Activated CD4-positive, alpha-beta T cell treated with anti-CD3 and anti-CD28 coated beads for 24 hours (primary cell): ENCODE results near the gene KIF17.

Experiments
- DNase-seq, 2 donors: peaks; one replicate each; pipeline ENCODE4 v3.0.0-alpha.2; 2020; ENCODE audit warnings: low read depth in 2 of 2

KIF17 gene

DNA sequence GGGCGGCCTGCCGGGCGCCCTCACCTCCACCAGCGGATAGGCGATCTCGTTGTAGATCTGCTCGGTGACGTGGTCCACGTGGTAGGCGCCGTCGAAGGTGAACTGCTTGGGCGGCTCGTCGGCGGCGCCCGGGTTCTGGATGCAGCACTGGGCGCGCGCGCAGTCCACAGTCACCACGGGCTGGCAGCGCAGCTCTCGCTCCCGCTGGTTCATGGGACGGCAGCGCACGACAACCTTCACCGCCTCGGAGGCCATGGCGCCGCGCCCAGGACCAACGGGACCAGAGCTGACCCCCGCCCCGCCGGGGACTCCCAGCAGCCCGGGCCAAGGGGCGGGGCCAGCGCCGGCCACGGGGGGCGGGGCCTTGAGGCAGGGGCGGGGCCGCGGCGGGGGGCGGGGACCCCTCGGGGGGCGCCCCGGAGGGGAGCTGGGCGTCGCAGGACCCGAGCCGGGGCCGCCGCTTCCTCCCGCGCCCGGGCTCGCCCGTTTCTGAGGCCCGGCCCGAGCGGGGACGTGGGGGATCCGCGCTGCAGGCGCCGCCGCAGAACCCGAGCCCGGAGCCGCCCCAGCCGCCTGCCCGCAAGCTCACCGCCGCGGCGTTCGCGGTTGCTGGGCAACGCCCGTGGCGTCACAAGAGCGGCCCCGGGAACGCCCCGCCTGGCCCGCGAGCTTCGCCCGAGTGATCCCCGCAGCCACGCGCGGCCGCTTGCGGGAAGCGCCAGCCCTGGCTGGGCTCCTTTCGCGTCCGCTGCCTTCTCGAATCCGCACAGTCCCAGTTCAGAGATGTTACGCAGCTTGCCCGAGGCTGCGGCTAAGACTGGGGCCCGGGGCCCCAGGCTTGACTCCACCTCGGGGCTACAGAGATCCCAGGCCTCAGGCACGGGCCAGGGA is at the start of gene KIF17:
Gene KIF17, minus strand, starts transcription at position 556 of the 891 bp plus-strand sequence. Its CDS starts 301 bp downstream, at position 255.
- peak in 1 of 2 donors; percentile 45 for DNase-seq

DNA sequence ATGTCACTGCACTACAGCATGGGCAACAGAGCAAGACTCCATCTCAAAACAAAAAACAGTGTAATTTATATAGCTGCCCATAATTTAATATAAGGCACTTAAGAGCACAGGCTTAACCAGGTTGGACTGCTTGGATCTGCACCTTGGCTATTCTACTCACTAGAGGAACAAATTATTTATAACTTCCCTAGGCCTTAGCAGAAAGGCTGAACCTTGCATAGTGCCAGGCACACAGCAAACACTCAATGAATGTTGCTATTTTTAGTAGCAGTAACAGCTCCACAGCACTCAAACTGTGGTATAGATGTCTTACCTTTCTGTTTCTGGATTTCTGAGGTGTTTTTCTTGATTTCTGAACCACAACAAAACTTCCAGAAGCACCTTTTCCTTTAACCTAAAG is 49.5 kb upstream of the KIF17 start:
- DNase-seq, result no peak

DNA sequence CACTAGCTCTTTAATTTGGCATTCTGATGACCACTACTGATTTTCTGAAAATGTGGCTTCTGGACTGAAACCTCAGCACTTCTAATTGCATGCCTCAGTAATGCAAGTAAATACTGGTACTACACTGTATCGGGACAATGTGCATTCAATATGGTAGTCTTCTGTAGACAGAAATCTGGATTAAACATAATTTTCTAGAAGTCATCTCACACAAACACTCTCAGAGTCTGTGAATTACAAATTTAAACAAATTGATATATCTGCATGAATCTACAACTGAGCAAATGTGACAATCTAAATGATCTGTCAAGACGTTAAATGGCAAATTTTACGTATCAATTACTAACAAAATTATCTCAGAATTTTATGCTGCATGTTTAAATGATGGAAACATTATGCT is 45.6 kb upstream of the KIF17 start:
- no peak for DNase-seq

DNA sequence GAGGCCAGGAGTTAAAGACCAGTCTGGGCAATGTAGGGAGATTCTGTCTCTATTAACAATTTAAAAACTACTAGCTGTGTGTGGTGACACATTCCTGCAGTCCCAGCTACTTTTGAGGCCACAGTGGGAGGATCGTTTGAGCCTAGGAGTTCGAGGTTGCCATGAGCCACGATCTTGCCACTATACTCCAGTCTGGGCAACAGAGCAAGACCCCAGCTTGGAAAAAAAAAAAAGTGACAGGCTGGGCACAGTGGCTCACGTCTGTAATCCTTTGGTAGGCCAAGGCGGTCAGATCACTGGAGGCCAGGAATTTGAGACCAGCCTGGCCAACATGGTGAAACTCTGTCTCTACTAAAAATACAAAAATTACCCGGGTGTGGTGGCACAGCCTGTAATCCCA is 42.5 kb upstream of the KIF17 start:
- no peak for DNase-seq

DNA sequence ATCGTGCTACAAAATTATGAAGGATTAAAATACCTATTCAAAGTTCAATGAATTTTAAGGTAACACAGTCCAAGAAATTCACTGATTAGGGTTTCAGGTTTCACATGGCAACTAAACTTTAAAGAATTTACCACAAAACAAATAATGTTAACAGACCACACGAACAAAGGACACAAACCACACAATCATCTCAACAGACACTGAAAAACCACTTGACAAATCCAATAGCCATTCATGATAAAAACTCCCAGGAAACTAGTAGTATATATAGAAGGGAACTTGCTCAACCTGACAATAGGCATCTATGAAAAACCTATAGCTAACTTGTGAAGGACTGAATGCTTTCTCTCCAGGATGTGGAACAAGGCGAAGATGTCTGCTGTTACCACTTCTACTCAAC is 35.8 kb upstream of the KIF17 start:
- no peak for DNase-seq

DNA sequence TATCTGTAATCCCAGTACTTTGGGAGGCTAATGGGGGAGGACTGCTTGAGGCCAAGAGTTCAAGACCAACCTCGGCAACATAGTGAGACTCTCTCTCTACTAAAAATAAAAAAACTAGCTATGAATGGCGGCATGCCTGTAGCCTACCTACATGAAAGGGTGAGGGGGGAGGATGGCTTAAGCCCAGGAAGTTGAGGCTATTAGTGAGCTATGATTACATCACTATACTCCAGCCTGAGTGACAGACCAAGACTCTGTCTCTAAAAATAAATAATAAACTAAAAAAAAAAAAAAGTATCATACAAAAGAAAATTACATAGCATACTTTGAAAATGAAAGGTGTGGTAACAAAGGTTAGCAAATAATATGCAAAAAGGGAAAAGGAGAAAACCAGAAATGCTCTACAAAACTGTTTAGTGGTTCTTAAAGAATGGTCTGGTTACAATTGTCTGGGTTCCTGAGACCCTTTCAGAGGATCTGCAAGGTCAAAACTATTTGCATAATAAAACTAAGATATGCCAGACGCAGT is 33.7 kb upstream of the KIF17 start:
- DNase-seq, result no peak

DNA sequence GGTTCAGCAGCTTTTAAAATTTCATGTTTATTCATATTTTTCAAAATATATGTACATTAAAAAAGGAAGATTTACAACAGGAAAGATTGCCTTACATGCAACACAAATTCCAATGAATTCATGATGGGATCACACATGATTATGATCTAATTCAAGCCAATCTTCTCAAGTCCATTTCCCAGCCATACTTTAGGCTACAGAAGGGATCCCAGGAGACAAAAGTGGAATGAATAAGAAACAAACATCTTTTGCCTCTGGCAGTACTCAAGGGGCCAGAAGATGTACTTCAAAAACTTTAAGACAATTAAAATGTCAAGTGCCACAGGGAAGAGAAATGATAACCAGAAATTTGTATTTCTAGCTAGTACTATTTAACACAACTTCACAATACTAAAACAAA is 24.9 kb upstream of the KIF17 start:
- no peak for DNase-seq

DNA sequence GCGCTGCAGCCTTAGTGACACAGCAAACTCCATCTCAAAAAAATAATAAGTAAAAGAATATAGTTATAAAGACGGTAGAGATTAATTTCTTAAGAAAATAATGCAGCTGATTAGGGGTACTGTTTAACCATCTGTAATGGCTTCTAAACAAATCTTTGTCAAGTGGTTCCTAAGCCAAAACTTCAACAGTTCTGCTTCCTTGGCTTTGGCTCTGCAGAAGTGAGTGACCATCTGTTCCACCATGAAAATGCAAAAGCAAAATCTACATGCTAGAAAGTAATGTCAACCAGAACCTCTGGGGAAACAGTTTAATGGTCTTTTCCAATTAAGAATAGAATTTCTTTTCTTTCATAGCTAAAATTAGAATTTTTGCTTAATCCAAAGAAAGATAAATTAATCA is 23.0 kb upstream of the KIF17 start:
- no peak for DNase-seq

DNA sequence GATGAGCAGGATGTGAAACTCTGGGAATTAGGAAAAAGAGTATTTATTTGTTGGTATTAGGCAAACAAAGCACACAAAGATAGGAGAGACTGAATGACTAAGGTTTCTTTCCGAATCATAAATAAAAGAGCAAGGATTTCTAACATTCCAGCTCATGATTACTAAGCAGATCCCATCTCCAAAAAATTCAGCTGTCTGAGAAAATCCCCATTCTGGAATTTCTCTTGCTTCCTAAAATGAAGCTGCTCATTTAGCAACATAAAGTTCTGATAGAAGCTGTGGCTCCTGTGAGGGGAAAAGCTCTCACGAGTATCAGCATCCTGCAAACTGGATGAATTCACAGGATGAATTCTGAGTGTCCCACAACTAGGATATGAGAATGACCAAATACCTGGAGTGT is 21.4 kb upstream of the KIF17 start:
- no peak for DNase-seq

DNA sequence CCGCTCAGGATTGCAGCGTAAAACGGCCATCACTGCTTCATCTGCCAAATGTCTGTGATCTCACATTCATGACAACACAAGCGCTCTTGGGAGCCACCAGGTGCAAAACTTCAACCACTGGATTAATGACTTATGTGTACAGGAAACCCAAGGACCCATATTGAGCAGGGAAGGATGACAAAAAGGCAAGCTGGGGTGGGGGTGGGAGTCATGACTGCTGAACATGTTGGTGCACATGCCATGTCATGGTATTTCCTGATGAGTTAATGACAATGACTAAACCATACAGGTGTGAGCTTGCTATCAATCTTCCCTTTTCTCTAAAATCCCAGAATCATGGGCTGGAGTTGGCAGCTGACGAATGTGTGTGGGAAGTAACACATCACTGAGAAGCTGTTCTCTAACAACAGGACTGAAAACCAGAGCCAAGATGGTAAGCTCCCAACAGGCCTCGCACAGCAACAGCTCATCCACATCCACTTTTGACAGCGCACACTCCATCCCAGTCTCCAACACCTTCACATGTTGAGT is 17.8 kb upstream of the KIF17 start:
- DNase-seq, result no peak

DNA sequence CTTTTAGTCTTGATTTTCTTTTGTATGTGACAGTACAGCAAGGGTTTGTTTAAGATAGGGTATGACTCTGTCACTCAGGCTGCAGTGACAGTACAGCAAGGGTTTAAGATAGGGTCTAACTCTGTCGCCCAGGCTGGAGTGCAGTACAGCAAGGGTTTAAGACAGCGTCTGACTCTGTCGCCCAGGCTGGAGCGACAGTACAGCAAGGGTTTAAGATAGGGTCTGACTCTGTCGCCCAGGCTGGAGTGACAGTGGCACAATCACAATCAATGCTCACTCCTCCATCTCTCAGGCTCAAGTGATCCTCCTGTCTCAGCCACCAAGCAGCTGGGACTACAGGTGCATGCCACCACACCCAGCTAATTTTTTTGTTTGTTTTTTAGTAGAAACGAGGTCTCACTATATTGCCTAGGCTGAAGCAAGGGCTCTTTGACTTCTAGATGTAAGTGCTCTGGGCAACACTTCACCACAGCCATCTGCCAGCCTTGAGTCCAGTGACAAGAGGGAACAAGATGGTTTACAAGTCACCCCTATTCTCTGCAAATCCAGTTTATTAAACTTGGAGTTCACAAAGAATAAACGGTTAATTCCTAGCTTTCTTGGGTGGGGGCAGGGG is 15.7 kb upstream of the KIF17 start:
- no peak for DNase-seq

DNA sequence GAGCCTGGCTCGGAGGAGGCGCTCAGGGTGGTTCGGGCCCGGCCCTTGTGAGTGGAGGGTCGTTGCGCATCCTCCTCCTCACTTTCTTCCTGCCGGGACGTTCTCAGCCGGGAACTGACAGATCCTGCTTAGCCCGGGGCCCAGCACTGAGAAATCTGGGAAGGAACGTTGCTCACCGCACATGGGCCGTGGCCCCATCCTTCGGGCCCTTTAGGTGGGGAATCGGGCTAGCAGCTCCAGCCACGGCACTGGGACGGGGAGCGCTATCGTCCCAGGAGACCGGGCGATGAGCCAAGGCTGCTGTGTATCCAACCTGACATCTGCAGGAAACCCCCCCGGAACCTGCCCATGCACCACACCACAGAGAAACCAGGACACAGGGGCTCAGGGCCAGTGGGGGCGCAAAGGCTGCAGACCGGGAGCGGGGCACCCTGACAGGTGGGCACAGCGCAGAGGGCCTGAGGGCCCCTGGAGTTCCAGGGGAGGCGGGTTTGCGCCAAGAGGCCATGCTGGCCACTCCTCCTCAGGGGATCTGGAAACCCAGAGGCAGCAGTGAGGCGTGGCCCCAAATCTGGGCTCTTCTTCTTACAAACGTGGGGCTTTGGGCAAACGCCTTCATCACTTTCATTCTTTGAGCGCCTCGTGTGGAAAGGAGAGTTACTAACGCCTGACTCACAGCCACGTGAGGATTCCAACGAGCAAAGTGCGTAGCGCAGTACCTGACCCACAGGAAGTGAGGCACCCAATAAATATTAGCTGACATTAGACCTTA is 15.0 kb upstream of the KIF17 start, which contains the start of gene SH2D5:
Gene SH2D5, minus strand, starts transcription at position 116 of the 772 bp plus-strand sequence. CDS start 4,659 bp downstream, outside the sequence.
- DNase-seq, result peak; percentile 53 to 63

DNA sequence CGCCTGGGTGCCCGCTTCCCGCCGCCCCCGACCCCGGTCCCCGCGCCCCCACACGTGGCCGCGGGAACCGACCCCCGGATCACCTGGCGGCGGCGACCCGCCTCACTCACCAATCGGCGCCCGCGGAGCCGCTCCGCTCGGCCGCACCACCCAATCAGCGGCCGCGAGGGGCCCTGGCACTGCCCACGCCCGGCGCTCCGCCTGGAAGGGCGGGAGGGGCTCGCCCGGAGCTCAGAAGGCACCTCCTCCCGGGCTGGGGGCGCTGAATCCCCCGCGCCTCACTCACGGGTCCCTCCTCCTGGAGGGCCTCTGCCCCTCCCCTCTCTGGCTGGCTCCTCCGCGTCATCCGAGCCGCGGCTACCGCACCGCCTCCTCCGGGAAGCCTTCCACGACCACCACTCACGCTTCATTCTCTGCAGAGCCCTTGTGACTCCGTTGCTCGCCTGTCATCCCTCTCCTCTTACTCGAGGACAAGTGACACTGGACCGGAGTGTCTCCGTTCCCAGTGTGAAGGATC is 14.3 kb upstream of the KIF17 start:
- no peak for DNase-seq

DNA sequence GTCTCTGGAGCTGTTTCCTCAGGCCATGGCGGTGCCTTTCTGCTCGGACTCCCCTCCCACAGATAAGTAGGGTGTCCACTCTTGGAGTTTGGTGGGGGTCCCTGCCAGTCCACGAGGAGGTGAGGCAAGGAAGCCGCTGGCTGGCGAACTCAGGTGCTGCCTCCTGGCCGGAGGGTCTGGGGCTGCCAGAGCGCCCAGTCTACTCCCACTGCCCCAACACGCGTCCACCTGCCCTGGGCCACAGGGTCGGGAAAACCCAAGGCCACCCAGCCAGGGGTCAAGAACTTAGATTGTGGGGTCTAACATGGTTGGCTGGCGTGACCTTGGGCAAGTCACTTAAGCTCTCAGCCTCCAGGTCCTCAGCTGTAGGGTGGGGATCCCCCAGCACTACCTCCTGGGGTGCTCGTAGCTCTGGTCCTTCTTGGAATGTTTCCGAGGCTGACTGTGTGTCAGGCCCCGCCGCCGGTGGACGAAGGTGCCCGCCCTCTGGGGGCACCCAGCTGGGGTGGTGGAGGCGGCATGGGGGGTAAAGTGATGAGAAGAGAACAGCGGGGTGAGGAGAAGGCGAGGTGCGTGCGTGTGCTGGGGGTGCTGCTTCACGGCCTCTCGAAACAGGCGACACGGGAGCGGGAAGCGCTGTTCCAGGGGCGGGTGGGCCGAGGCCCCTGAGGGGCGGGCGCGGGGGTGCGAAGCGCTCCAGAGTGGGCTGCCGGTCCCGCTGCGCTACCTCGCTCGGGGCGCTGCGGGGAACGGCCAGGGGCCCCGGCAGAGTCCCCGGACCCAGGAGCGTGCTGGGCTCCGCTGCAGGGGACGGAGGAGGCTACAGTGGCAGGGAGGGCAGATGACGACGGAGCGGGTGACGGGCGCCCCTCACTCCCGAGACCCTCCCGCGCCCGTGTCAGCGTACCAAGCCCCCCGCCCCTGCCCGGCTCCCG is 13.5 kb upstream of the KIF17 start:
- no peak for DNase-seq

DNA sequence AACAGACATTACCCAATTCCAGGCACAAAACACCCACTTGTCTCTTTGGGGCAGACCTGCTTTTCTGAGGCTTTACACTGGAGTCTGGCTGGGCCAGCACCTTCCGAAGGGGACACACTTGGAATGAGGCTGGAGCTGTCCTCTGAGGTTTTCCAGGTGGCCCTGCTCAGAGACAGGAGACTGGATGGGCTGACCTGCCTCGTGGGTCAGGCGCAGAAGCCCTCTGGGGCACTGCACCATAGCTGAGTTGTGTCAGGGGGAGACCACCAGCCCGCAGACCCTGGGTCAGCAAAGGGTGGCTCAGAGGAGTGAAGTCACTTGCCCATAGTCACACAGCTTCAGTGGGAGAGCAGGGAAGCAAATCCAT is 12.9 kb upstream of the KIF17 start:
- DNase-seq, result no peak

DNA sequence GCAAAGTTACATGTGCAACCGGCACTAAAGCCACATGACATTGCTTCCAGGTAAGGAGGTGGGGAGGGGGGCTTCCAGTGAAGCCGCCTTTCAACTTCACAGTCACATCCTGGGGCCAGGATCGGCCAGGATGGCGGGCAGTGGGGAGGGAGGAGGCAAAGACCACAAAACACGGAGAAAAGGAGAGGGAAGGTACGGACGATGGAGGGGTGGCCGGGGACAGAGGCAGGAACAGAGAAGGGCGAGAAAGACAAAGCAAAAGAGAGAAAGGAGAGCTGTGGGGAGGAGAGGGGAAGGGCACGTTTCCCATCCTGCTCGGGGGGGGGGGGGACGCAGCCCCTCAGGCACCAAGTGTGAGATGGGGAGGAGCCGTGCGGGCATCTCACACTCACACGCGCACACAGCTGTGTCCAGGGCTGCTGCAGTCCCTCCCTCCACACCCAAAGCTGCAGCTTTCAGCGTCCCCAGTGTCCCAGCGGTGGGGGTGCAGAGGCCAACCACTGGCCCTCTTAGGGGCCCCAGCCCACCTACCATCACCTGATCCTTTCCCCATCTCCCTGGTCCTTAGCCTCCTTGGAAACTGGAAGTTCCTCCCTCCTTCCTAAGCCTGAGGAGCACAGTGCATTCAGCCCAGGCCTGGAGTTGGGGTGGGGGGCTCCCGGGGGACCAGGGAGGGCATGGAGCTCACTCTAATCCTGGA is 12.3 kb upstream of the KIF17 start:
- DNase-seq, result no peak

DNA sequence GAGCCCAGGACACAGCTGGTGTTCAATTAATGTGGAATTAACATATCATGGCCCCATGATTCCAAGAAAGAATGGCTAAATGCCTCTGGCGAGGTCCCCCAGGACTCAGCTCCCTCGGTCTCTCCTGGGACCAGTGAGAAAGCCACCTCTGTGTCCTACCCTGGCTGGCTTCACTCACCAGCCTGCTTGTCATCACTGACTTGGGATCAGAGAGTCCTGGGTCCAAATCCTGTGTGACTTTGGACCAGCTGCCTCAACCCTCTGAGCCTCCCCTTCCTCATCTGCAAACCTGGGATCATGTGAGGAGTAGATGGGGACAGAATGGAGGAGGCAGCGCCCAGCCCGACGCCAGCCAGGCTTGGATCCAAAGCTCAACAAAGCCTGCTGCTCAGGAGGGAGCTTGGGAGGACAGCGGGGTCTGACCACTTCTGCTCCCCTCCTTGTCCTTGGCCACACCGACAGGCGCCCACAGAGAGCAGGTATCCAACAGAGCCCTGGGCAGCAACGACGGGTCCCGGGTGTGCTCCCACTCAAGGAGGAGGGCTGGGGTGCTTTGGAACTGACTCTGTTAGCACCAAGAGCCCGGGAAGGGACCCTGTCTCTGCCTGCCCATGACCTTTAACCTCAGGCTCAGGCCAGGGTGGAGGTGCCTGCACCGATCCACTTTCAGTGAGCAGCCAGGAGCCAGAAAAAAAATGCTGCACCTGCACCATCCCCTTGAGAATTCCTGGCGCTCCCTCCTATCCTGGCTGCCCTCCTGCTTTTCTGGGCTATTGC is 11.5 kb upstream of the KIF17 start:
- DNase-seq, result no peak

DNA sequence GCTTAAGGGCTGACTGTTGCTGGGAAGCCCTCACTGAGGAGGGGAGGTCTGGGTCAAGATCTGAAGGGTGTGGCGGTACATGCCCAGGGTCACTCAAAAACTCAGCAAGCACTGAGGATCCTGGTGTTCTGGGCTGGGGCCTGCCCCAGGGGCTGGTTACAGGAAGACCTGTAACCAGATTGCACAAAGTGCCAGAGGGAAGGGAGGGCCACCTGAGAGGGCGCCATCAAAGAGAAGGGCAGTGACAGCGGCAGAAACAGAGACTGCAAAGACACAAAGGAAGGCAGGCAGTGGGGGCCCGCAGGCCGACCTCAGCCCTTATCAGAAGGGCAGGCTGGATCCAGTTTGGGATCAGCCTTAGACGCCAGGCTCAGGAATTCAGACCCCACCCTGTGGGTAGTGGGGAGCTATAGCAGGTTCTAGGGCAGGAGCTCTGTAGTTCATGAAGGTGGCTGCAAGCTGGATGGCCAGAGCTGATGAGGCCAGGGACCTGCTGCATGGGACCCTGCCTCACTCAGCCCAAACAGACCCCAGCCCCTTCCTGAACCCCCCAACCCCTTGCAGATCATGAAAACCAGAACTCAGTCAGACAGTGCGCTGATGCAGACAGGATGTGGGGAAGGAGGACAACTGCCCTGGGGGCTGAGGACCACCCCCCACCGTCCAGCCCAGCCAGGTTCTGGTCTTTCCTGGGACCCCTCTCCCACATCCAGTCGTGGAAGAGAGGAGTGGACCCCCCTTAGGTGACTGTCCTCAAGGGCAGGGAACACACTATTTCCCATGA is 10.8 kb upstream of the KIF17 start:
- no peak for DNase-seq
